Colonic mucosa (tissue), 4 donors: ENCODE measurements around the gene TXNIP. TPM values are rescaled to one million over a fixed set of nuclear protein-coding genes. Genes with fewer than 3 reads are reported as not detected.

Experiments used
- DNase-seq: peaks from one replicate; pipeline ENCODE4 v3.0.0-alpha.2; 2020
- H3K27ac ChIP-seq: fragments of 200-600 bp; one replicate; pipeline ENCODE4 v1.8.0; 2021
- H3K27me3 ChIP-seq: fragments of 200-600 bp; one replicate; pipeline ENCODE4 v1.8.0; 2021
- H3K36me3 ChIP-seq: fragments of 200-600 bp; one replicate; pipeline ENCODE4 v1.8.0; 2021
- H3K4me1 ChIP-seq: fragments of 200-600 bp; one replicate; pipeline ENCODE4 v1.8.0; 2021; ENCODE audit warnings: mild to moderate bottlenecking
- H3K4me3 ChIP-seq: fragments of 200-600 bp; one replicate; pipeline ENCODE4 v1.8.0; 2021
- H3K9ac ChIP-seq, 2 donors: one replicate each; pipeline ENCODE4 v1.7.0; 2013; ENCODE audit warnings: control low read depth in 2 of 2, low read depth in 2 of 2, low read length in 2 of 2
- H3K9me3 ChIP-seq: fragments of 200-600 bp; one replicate; pipeline ENCODE4 v1.8.0; 2021
- CTCF ChIP-seq: fragments of 200-600 bp; IDR thresholded peaks from one replicate; pipeline ENCODE4 v1.8.0; 2022; ENCODE audit warnings: antibody characterized with exemption, mild to moderate bottlenecking
- intact Hi-C: fragments of 100-400 bp; cut with DNase I; formaldehyde crosslinking; loops from one replicate; pipeline ENCODE4 v1.14.1; 2022
- total RNA-seq, 2 donors: library from RNA; stranded (reverse); fragmentation: NEBNext Ultra II Directional in 1 of 2; extraction: Animal tissue kit (Norgen Biotek cat#: 25700) in 1 of 2; gene quantifications; one replicate each; pipeline ENCODE4 v1.2.1, GENCODE V29; 2021
- donor health status: healthy.
- donor health status: DM: no; HTN: no; CAD: no.
- donor health status: DM: no; HTN: no; CAD: no.

Gene TXNIP
- total RNA-seq, 2 donors from 2014 or later: 302 to 496 TPM

- H3K4me3 ChIP-seq: no peak within 1 kb of the TSS
- peaks cover 16% of the 10 kb centered on the region for H3K27me3 ChIP-seq
- H3K4me1 ChIP-seq: no peaks in the 10 kb centered on the region
- no peak within 1 kb of the TSS for H3K27ac ChIP-seq
- intact Hi-C loops: no loop called here
- no peak for DNase-seq
- H3K9ac ChIP-seq: no peak within 1 kb of the TSS
- H3K36me3 ChIP-seq: no peaks in the 10 kb centered on the region
- no peak for TF ChIP-seq CTCF
- H3K9me3 ChIP-seq: no peaks in the 10 kb centered on the region
Observed at GRCh38 chr1:146021622-146022402, 25.4 kb upstream of the TXNIP start, which contains the start of gene HJV. Gene HJV (minus strand): TSS chr1:146021735. CDS start chr1:146020231, 1,504 bp downstream.

- H3K9ac ChIP-seq: no peak overlapping the region
- peaks cover 16% of the 10 kb centered on the region for H3K27me3 ChIP-seq
- no peak for DNase-seq
- no peaks in the 10 kb centered on the region for H3K4me1 ChIP-seq
- H3K4me3 ChIP-seq: no peak overlapping the region
- TF ChIP-seq CTCF: no peak
- no peaks in the 10 kb centered on the region for H3K9me3 ChIP-seq
- H3K36me3 ChIP-seq: no peaks in the 10 kb centered on the region
- intact Hi-C loops: no loop called here
- H3K27ac ChIP-seq: no peak overlapping the region
Observed at GRCh38 chr1:146021050-146021445, 24.7 kb upstream of the TXNIP start.

GRCh38 chr1:146020058-146021049 lies 24.0 kb upstream of the TXNIP start:
- DNase-seq: no peak
- Histone ChIP-seq H3K27me3 (peaks cover 16% of the 10 kb centered on the region), H3K4me1 (no peaks in the 10 kb centered on the region), H3K36me3 (no peaks in the 10 kb centered on the region), H3K4me3 (no peak overlapping the region), H3K27ac (no peak overlapping the region), H3K9me3 (no peaks in the 10 kb centered on the region), H3K9ac (no peak overlapping the region)
- intact Hi-C loops: no loop called here
- TF ChIP-seq CTCF: no peak

- peaks cover 16% of the 10 kb centered on the region for H3K27me3 ChIP-seq
- no peak for DNase-seq
Observed at GRCh38 chr1:146019231-146020057, 23.1 kb upstream of the TXNIP start.

More at GRCh38 chr1:146019231-146020057, 23.1 kb upstream of the TXNIP start:
- intact Hi-C loops: no loop called here
- Histone ChIP-seq H3K27ac (no peak overlapping the region), H3K4me3 (no peak overlapping the region), H3K9ac (no peak overlapping the region), H3K36me3 (no peaks in the 10 kb centered on the region), H3K4me1 (no peaks in the 10 kb centered on the region), H3K9me3 (no peaks in the 10 kb centered on the region)
- no peak for TF ChIP-seq CTCF
